NOMO-1 (cell line): Measurements from ENCODE around the gene GABRB2.
"Not testable (repeated sequence)": the region's sequence is repeated elsewhere in the genome, so short reads cannot be mapped to it uniquely, and the experiment has no call there.

ENCODE experiments used
- DNase-seq, 2 experiments: peaks; one replicate each; lab custom pipeline; 2025; ENCODE audit not compliant: unreplicated experiment in 2 of 2; lab: John Stamatoyannopoulos, UW

GABRB2 gene

DNA sequence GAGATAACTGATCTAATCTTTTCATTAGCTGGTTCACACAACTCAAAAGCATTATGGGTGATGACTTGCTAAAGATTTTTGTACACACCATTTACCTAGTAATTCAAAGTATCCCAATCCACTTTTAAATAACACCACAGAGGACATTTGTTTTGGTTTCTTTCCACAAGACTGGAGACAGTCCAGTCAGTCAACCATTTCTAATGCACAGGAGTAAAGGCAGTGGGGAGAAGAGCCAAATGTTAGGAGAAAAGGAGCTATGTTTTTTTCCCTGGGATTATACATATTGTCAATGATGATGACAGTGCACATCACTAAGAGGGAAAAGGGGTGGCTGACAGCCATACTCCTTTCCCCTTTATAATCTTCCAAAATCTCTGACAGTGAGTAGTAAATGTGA is 240.9 kb downstream of the GABRB2 start:
- no peak for DNase-seq

- no peak for DNase-seq
Measured at GRCh38 chr5:161302559-161302958, 244.0 kb downstream of the GABRB2 start.

DNA sequence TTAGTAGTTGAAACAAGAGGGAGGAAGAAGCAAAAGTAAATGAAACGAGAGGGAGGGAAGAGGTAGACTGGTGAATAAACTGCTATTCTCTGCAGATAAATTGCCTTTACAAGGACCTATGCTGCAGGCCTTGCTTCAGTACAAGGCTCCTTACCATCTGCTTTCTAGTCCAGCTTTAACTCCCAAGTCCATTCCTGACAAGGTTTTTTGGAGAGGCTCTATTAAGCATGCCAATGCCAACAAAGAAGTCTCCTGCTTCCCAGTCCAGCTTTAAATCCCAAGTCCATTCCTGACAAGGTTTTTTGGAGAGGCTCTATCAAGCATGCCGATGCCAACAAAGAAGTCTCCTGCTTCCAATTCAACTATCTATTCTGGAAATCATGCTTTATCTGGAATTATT is 244.9 kb downstream of the GABRB2 start:
- DNase-seq: no peak

DNA sequence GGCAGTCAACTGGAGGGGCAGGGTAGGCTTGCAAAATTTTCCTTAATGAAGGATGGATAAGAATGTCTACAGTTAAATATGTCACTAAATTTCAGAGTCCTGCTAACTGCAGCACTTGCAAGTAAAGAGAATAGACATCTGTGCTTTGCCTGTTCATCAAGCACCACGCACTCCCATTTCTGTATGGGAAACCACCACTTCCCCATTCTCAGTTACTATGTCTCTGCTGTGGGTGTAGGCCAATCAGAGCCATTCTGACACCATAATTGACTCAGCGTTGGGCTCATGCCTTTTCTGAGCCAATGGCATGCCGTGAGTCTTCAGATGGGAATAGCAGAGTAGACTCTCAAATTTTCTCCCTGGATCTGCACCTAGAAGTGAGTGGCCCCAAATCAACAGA is 247.5 kb downstream of the GABRB2 start:
- DNase-seq: no peak

DNA sequence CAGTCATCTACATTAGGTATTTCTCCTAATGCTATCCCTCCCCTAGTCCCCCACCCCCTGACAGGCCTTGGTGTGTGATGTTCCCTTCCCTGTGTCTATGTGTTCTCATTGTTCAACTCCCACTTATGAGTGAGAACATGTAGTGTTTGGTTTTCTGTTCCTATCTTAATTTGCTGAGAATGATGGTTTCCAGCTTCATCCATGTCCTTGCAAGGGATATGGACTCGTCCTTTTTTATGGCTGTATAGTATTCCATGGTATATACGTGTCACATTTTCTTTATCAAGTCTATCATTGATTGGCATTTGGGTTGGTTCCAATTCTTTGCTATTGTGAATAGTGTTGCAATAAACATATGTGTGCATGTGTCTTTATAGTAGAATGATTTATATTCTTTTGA is 249.1 kb downstream of the GABRB2 start:
- DNase-seq: not testable (repeated sequence)

DNA sequence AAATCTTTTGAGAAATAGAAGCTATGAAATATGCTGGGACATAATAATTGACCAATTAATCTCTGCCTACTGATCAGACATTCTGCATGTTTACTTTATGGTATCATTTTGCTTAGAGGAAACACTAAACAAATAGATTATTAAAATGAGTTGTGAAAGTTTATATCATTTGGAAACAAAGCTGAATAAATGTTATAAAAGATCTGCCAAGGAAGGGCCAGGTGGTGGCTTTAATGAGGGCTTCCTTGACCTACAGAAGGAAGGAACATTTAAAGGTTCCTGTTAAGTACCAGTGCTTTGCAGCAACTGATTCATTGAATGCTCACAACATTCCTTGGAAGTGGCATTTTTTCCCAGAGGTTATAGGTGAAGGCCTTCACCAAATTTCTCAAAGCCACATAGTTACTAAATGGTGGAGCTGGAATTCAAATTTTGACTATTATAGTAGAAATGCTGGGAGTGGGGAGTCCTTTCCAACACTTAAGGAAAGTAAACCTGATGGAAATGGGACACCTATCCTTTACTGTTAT is 250.7 kb downstream of the GABRB2 start:
- no peak for DNase-seq

- DNase-seq: no peak
Measured at GRCh38 chr5:161288071-161288470, 258.5 kb downstream of the GABRB2 start.

- no peak for DNase-seq
Measured at GRCh38 chr5:161287436-161287835, 259.1 kb downstream of the GABRB2 start.

- DNase-seq: peak in 1 of 2 experiments; percentile 1
Measured at GRCh38 chr5:161286066-161286655, 260.4 kb downstream of the GABRB2 start.

DNA sequence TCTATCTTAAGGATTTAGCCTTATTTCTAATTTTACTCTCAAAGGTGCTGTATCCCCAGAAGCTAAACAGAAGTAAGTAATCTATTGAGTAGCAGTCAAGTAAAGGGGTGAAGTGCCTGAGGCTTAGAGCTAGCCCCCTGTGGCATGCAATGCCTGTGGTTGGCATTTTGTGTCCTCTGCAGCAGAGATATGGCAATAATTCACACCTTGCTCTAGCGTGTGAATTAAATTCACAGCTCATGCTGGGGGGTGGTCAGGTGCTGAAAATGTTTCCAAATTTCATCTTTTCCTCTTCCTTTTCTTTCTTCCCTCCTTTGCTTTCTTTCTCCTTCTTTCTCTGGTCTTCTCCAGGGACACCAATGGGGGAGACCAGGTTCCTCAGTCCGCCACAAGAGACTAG is 262.1 kb downstream of the GABRB2 start:
- no peak for DNase-seq

DNA sequence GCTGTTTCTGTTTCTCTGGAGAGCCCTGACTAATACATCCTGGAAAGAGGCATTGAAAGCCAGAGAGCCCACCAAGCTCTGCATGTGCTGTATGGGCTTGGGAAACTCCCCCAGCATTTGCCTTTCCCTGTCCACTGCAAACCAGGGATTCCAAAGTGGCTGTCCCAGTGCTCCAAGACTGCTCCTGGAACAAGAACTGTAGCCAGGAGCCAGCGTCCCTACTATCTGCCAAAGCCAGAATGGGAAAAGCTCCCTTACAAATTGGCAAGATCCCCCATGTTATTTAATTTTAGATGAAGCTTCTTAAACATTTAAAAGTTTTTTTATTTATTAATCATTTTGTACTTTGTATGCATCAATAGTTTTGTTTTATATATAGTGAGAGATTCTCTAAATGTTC is 263.2 kb downstream of the GABRB2 start:
- no peak for DNase-seq

DNA sequence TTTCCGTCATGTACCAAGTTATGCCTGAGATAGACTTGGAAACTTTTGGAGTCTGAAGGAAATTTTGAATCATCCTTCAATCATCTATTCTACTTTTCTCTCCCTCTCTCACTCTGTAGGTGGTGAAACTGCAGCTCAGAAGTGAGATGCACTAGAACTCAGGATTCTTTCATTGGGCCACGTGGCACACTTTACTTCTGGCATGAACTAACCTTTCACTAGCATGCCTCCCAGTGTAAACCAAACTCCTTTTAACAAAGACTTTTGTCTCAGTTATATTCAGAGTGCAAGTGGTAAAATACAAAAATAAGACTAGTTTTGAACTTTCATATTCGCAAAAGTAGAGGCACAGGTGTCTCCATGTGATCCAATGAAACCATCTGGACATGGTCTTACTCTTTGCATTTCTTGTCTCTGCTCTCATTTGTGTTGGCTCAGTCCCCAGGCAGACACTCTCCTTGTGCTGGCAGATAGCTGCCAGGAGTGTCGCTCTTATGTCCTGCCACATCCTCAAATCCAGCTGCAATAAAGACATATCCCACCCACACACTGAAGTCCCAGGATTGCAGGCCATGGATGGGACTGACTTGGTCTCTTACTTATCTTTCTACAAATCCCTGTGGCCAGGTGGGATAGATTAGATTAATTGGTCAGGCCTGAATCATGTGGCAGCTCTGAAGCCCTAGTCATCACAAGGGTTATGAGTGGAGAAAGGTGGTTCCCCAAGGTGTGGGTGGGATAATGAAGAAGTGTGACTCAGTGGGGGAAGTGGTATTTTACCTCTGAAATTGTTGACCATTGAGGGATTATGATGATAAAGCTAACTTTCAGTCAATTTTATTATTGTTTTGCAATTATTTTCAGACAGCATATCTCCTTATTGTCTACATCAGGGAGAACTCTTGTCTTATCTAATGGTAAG is 267.5 kb downstream of the GABRB2 start:
- DNase-seq: no peak

GRCh38 chr5:161277011-161277410 is 269.5 kb downstream of the GABRB2 start:
- DNase-seq: no peak

DNA sequence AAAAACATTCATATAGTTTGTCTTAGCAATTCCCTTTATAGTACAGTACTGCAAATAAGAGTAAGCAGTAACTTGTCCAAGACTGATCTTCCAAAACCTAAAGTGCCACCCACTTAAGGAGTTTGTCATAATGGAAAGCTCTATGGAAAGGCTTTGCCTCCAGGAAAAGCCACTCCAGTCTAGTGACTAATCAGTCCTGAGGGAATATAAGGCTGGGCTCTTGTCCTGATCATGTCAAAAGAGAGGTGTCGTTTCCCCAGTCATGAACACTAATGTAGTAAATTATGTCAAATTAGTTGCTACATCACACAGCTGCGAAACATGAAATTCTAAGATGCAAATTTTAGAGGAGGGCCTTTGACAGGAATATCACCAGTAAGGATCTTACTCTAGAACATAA is 271.6 kb downstream of the GABRB2 start:
- DNase-seq: no peak

- no peak for DNase-seq
Measured at GRCh38 chr5:161273410-161273809, 273.1 kb downstream of the GABRB2 start.

GRCh38 chr5:161271816-161272215 is 274.7 kb downstream of the GABRB2 start:
- DNase-seq: no peak

DNA sequence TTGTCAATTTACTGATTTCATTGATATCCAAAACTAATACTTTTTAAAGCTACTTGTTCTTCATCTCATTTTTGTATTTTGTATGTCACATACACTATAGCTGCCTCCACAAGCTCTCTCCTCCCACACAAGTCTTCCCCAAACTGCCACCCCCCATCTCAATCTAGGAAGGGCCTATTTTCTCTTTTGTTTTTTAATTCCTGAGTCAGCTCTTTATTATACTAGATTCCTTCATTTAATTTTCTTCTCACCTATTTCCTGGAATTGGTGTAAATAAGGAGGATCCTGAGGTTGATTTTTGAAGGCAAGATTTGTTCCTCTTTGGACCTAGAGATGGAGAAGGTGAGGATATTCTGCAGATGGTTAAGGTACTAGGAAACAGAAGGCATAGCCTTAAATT is 277.4 kb downstream of the GABRB2 start:
- DNase-seq: no peak

- DNase-seq: no peak
Measured at GRCh38 chr5:161266954-161267353, 279.6 kb downstream of the GABRB2 start.

GRCh38 chr5:161265006-161265405 is 281.5 kb downstream of the GABRB2 start:
- DNase-seq: no peak

DNA sequence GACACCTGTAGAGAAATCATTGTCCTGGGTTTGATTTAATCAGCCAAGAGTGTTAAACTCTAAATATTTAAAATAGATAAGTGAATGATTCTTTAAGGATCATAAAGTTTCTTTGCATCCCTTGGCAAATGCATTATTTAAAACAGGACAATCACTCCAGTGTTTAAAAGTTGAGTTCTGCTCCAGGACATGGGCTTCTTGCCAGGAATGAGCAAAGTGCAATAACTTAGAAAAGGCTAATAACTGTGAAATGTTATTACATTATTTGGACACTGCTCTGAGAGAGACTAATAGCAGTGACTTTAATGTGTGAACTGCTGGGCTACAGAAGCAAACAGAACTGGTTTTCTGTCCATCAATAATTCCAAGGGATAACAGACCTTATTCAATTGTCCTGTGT is 283.3 kb downstream of the GABRB2 start:
- no peak for DNase-seq

DNA sequence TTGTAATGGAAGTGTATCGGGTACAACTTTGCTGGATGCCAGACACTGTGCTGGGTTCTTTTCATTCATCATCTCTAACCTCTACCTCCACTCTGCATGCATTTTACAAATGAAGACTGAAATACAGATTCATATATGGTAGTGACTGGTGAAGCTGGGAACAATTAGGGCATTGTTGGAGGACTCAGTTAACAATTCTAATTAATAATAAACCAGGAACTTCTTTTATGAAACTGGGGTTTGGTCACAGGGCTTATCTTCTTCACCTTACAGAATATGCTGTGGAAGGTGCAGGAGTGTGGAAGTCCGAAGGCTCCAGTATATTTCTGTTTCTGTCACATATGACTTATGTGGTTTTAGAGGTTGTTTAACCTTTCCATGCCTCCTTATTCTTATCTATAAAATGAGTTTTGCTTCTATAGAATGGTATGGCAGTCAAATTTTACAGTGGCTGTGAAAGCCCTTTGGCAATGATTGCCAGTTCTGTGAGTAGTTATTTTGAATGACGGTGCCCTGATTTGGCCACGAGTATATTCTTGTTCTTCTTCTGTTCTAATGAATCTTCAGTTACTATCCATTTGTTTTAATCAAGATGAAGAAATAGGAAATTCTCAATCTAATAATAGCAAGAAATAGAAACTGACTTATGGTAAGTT is 284.7 kb downstream of the GABRB2 start:
- no peak for DNase-seq

DNA sequence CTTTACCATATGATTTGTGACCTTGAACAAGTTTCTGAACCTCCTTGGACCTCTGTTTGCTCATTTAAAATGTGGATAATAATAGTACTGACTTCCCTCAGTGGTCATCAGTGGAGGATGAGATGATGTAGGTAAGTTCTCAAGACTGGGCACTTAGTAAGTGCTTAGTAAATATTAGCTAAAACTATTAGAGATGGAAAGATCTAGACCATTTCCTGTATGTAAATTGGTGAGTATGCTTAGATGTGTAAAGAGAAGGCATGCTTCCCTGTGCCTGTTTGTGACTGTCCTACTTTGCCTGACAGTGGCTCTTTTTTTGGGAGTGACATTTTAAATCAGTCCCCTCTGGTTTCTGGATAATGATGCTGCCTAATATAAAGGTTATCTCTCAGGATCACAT is 288.1 kb downstream of the GABRB2 start:
- no peak for DNase-seq
